IMR-90 (cell line): ENCODE data around the gene ARHGEF10L. TPM values are rescaled to one million over a fixed set of nuclear protein-coding genes. Genes with fewer than 3 reads are reported as not detected.

Experiments
- ATAC-seq: fragments of 200-7000 bp; cut with Tn5 transposase; 2 replicates; pipeline ENCODE4 v1.9.1; 2020; ENCODE audit warnings: low read depth, mild to moderate bottlenecking, moderate library complexity
- BruUV-seq: library from RNA; stranded (reverse); fragments of 400-500 nt; replicated peaks from 2 replicates; lab custom pipeline; 2021; lab: Mats Ljungman, UMichigan
- CTCF ChIA-PET: fragments of 300-600 bp; formaldehyde crosslinking; extraction: SDS; loops from one replicate; lab custom pipeline; 2021; ENCODE audit warnings: antibody characterized with exemption; lab: Yijun Ruan, JAX
- POLR2A ChIA-PET: fragments of 300-600 bp; sonication (Branson Sonifier 250); formaldehyde crosslinking; loops from one replicate; lab custom pipeline; 2022; ENCODE audit warnings: antibody characterized with exemption; ENCODE audit not compliant: unreplicated experiment; lab: Charles Lee
- DNase-seq: peaks from one replicate; pipeline ENCODE4 v3.0.0; 2013
- H2AFZ ChIP-seq: replicated peaks from 2 replicates; pipeline ENCODE3; 2013; ENCODE audit warnings: low read length, mild to moderate bottlenecking; ENCODE audit not compliant: poor library complexity
- H2AK5ac ChIP-seq: 2 replicates; pipeline ENCODE4 v1.6.1; 2013; ENCODE audit warnings: low read depth, low read length, inconsistent platforms
- H2AK9ac ChIP-seq: replicated peaks from 2 replicates; pipeline ENCODE3; 2013; ENCODE audit warnings: mild to moderate bottlenecking, low read depth, low read length, moderate library complexity; ENCODE audit not compliant: poor library complexity
- H2BK120ac ChIP-seq: 2 replicates; pipeline ENCODE4 v1.6.1; 2013; ENCODE audit warnings: low read depth, low read length, inconsistent platforms
- H2BK15ac ChIP-seq: 3 replicates; pipeline ENCODE4 v1.6.1; 2013; ENCODE audit warnings: low read depth, low read length, inconsistent platforms
- H2BK20ac ChIP-seq: 2 replicates; pipeline ENCODE4 v1.6.1; 2013; ENCODE audit warnings: low read depth, mild to moderate bottlenecking, inconsistent platforms, low read length, moderate library complexity
- H2BK5ac ChIP-seq: 2 replicates; pipeline ENCODE4 v1.6.1; 2013; ENCODE audit warnings: mild to moderate bottlenecking, low read depth, low read length, inconsistent platforms; ENCODE audit not compliant: poor library complexity, severe bottlenecking
- H3K14ac ChIP-seq: replicated peaks from 2 replicates; pipeline ENCODE4 v1.6.1; 2013; ENCODE audit warnings: low read depth, low read length, inconsistent platforms
- H3K18ac ChIP-seq: 2 replicates; pipeline ENCODE4 v1.6.1; 2013; ENCODE audit warnings: low read depth, low read length, control low read depth
- H3K23ac ChIP-seq: 2 replicates; pipeline ENCODE4 v1.6.1; 2013; ENCODE audit warnings: low read depth, low read length, inconsistent platforms
- H3K27ac ChIP-seq: 2 replicates; pipeline ENCODE4 v1.5.1; 2013; ENCODE audit warnings: mild to moderate bottlenecking, control low read depth, low read length; ENCODE audit not compliant: insufficient read depth
- H3K27me3 ChIP-seq: 2 replicates; pipeline ENCODE4 v1.6.1; 2013; ENCODE audit warnings: low read length; ENCODE audit not compliant: control insufficient read depth, insufficient read depth
- H3K36me3 ChIP-seq: 2 replicates; pipeline ENCODE4 v1.6.1; 2013; ENCODE audit warnings: low read length, mixed read lengths; ENCODE audit not compliant: control insufficient read depth, insufficient read depth
- H3K4ac ChIP-seq: 2 replicates; pipeline ENCODE4 v1.6.1; 2013; ENCODE audit warnings: low read depth, low read length, inconsistent platforms
- H3K4me1 ChIP-seq: 2 replicates; pipeline ENCODE4 v1.6.1; 2013; ENCODE audit warnings: low read length, mixed read lengths; ENCODE audit not compliant: control insufficient read depth, insufficient read depth
- H3K4me2 ChIP-seq: 2 replicates; pipeline ENCODE4 v1.6.1; 2013; ENCODE audit warnings: low read depth, mild to moderate bottlenecking, control low read depth, low read length, moderate library complexity
- H3K4me3 ChIP-seq: 2 replicates; pipeline ENCODE4 v1.5.1; 2013; ENCODE audit warnings: low read depth, mild to moderate bottlenecking, control low read depth, low read length, moderate library complexity; ENCODE audit not compliant: insufficient read depth
- H3K56ac ChIP-seq: 2 replicates; pipeline ENCODE4 v1.6.1; 2013; ENCODE audit warnings: low read length, inconsistent platforms; ENCODE audit not compliant: insufficient read depth; ENCODE audit errors: extremely low read depth
- H3K79me1 ChIP-seq, 2 experiments: 2 replicates each; pipeline ENCODE4 v1.6.1; 2013; ENCODE audit warnings: low read length in 2 of 2, inconsistent platforms in 1 of 2, low read depth in 1 of 2
- H3K9ac ChIP-seq: 2 replicates; pipeline ENCODE4 v1.6.1; 2013; ENCODE audit warnings: low read depth, low read length, control low read depth
- H3K9me1 ChIP-seq: 2 replicates; pipeline ENCODE4 v1.6.1; 2013; ENCODE audit warnings: low read length, inconsistent platforms; ENCODE audit not compliant: insufficient read depth
- H3K9me3 ChIP-seq: 2 replicates; pipeline ENCODE4 v1.6.1; 2013; ENCODE audit warnings: low read length; ENCODE audit not compliant: control insufficient read depth, insufficient read depth
- H4K20me1 ChIP-seq: 2 replicates; pipeline ENCODE4 v1.6.1; 2013; ENCODE audit warnings: low read length, inconsistent platforms; ENCODE audit not compliant: insufficient read depth
- H4K5ac ChIP-seq: 2 replicates; pipeline ENCODE4 v1.6.1; 2013; ENCODE audit warnings: mild to moderate bottlenecking, low read depth, low read length, control low read depth
- H4K8ac ChIP-seq, 2 experiments: 2 replicates each; pipeline ENCODE4 v1.6.1; 2013; ENCODE audit warnings: low read depth in 2 of 2, low read length in 2 of 2, control low read depth in 1 of 2, inconsistent platforms in 1 of 2
- H4K91ac ChIP-seq: 2 replicates; pipeline ENCODE4 v1.6.1; 2013; ENCODE audit warnings: low read depth, low read length, inconsistent platforms; ENCODE audit not compliant: insufficient read depth
- BHLHE40 ChIP-seq: fragments of 150-350 bp; IDR thresholded peaks from 2 replicates; pipeline ENCODE4 v1.6.1; 2016; ENCODE audit warnings: mild to moderate bottlenecking, low read depth, low read length
- CEBPB ChIP-seq: IDR thresholded peaks from 2 replicates; pipeline ENCODE4 v1.6.1; 2012; ENCODE audit warnings: low read depth, low read length, improper control_type of control experiment
- FOS ChIP-seq: fragments of 150-350 bp; IDR thresholded peaks from 2 replicates; pipeline ENCODE4 v1.6.1; 2016; ENCODE audit warnings: low read depth, low read length
- MXI1 ChIP-seq: IDR thresholded peaks from 2 replicates; pipeline ENCODE4 v1.6.1; 2012; ENCODE audit warnings: low read depth, mild to moderate bottlenecking, low read length, moderate library complexity, borderline replicate concordance
- RAD21 ChIP-seq: IDR thresholded peaks from 2 replicates; pipeline ENCODE4 v1.6.1; 2012; ENCODE audit warnings: low read length, improper control_type of control experiment
- RFX5 ChIP-seq: IDR thresholded peaks from 2 replicates; pipeline ENCODE4 v1.8.0; 2012; ENCODE audit warnings: low read depth, mild to moderate bottlenecking, low read length, moderate library complexity
- SMC3 ChIP-seq: fragments of 150-350 bp; IDR thresholded peaks from 2 replicates; pipeline ENCODE4 v1.6.1; 2016; ENCODE audit warnings: low read depth, mild to moderate bottlenecking, antibody characterized with exemption, low read length, moderate library complexity
- WGBS, 2 experiments: methylation state at CpG; one replicate each; pipeline versions ENCODE4 v1.1.5 to v1.1.7; 2013; ENCODE audit warnings: missing lambda C conversion rate in 2 of 2; ENCODE audit not compliant: insufficient read length in 1 of 2; ENCODE audit errors: extremely low coverage in 2 of 2; 5-methylcytosine and 5-hydroxymethylcytosine counted together
- dilution Hi-C: fragments of 300-500 bp; cut with HindIII; formaldehyde crosslinking; loops from one replicate; pipeline ENCODE4 v1.14.3; 2018; ENCODE audit warnings: low sequenced_read_pairs; ENCODE audit not compliant: unreplicated experiment
- in situ Hi-C: fragments of 300-500 bp; cut with MboI; formaldehyde crosslinking; loops from 3 replicates; pipeline ENCODE4 v1.14.3; 2019; ENCODE audit warnings: low sequenced_read_pairs, inconsistent platforms, mixed read lengths
- intact Hi-C: fragments of 100-400 bp; cut with micrococcal nuclease; formaldehyde crosslinking; loops from 2 replicates; pipeline ENCODE4 v1.10.0; 2022
- polyA plus RNA-seq, 3 experiments: library from polyadenylated mRNA; depleted of rRNA; stranded (reverse); fragments of >200 nt; gene quantifications; 2 replicates each; pipeline ENCODE4 v1.2.3, GENCODE V29; 2012; ENCODE audit warnings: low replicate concordance in 1 of 3
- total RNA-seq: library from RNA; depleted of rRNA; stranded (reverse); fragments of >200 nt; gene quantifications from 2 replicates; pipeline ENCODE4 v1.2.3, GENCODE V29; 2012
- TF ChIP-seq, protein P1 (sequence below): fragments of 150-350 bp; IDR thresholded peaks from 2 replicates; pipeline ENCODE4 v1.6.1; 2017; ENCODE audit warnings: mild to moderate bottlenecking, antibody characterized with exemption, low read length, low read depth
- TF ChIP-seq, protein P2 (sequence below): conservative IDR thresholded peaks from 2 replicates; pipeline ENCODE4 v1.5.1; 2012; ENCODE audit warnings: mild to moderate bottlenecking, low read depth, low read length, improper control_type of control experiment
- TF ChIP-seq, protein P3 (sequence below): fragments of 150-350 bp; IDR thresholded peaks from 2 replicates; pipeline ENCODE4 v1.6.1; 2016; ENCODE audit warnings: low read depth, mild to moderate bottlenecking, low read length, moderate library complexity, borderline replicate concordance

Gene ARHGEF10L
- total and polyA plus RNA-seq, 2 of the 4 experiments (the other 2 are of a cell fraction): 4.8 to 12.4 TPM

DNA sequence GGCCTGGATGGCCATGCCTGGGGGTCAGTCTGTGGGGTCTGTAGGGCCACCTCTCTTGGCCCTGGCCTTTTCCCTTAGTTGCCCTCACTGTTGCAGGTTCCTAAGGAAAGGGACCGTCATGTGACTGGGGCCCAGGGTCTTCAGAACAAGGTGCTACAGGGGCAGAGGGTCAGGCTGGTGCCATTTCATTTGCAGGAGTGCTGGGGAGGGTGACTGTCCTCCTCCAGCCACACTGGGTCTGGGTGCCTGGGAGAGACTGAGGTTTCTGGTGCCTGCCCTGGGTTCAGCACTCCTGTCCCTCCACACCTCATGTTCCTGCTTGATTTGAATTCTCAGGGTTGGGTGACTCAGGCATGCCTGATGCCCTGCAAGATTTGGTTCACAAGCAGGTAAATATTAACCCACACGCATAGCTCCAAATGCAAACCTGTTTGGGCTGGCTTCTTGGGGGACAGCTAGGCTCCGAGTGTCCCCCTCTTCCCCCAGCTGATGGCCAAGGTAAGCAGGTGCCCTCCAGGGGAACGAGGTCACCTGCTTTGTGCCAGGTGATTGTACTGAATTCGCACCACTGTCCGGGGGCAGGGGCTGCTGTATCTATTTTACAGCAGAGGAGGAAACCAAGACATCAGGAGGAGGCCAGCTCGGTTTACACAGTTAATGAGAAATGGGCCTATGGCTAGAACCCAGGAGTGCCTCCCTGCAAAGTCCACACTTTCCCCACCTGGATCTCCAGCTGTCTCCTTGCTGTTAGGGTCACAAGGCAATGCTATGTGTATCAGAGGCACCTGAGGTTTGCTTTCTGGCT lies 20.3 kb downstream of the ARHGEF10L start (continued):
- TF ChIP-seq, protein P1, sequence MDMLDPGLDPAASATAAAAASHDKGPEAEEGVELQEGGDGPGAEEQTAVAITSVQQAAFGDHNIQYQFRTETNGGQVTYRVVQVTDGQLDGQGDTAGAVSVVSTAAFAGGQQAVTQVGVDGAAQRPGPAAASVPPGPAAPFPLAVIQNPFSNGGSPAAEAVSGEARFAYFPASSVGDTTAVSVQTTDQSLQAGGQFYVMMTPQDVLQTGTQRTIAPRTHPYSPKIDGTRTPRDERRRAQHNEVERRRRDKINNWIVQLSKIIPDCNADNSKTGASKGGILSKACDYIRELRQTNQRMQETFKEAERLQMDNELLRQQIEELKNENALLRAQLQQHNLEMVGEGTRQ: no peak

DNA sequence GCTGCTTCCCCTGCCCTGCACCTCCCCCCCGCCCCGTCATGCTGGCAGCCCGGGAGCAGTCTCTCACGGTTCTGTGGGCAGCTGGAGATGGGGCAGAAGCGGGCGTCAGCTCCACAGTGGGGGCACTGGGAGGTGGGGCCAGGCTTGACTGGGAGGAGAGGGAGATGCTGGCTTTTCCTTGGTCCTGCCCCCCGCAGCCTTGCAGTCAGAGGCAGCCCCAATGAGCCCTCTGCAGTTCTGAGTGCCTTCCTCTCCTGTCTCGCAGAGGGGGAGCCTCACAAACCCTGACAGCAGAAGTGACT lies 21.7 kb downstream of the ARHGEF10L start:
- H3K18ac ChIP-seq: peak overlapping the region; percentile 20; the same call in 1 of the 2 replicates
- CTCF ChIA-PET: no interaction called here
- no peak overlapping the region for H2BK5ac ChIP-seq
- peak overlapping the region; percentile 27; the same call in 1 of the 2 replicates for H3K4ac ChIP-seq
- H3K27ac ChIP-seq: peak overlapping the region; percentile 4; the same call in 1 of the 2 replicates
- H2AFZ ChIP-seq: peak overlapping the region; percentile 73
- POLR2A ChIA-PET: no interaction called here
- H3K23ac ChIP-seq: no peak overlapping the region
- H3K27me3 ChIP-seq: no peaks in the 10 kb centered on the region
- intact Hi-C loops: no loop called here
- in situ Hi-C loops: no loop called here
- H3K4me1 ChIP-seq: peaks cover 15% of the 10 kb centered on the region
- no peak overlapping the region for H3K14ac ChIP-seq
- ATAC-seq (peak; percentile 32; the same call in 1 of the 2 replicates), DNase-seq (no peak)
- no peak overlapping the region for H2BK15ac ChIP-seq
- H3K4me3 ChIP-seq: no peak overlapping the region
- H3K9me3 ChIP-seq: no peaks in the 10 kb centered on the region
- no peaks in the 10 kb centered on the region for H3K36me3 ChIP-seq
- no TSS peak for BruUV-seq
- H2AK9ac ChIP-seq: peak overlapping the region; percentile 92
- peak overlapping the region; percentile 60 to 79; a peak in 2 of 4 replicates for H4K8ac ChIP-seq
- dilution Hi-C loops: no loop called here
- peak overlapping the region; percentile 4 for H4K5ac ChIP-seq
- H2BK120ac ChIP-seq: peak overlapping the region; percentile 33; the same call in 1 of the 2 replicates
- peak overlapping the region; percentile 31; the same call in 1 of the 2 replicates for H3K4me2 ChIP-seq
- peaks cover 14% of the 10 kb centered on the region for H3K9me1 ChIP-seq
- H4K20me1 ChIP-seq: peaks cover 9% of the 10 kb centered on the region; the same call in 1 of the 2 replicates
- peak overlapping the region; percentile 6; the same call in 1 of the 2 replicates for H3K9ac ChIP-seq
- no peak overlapping the region for H2BK20ac ChIP-seq
- no peak overlapping the region; the same call in none of the 2 replicates for H2AK5ac ChIP-seq
- H4K91ac ChIP-seq: no peak overlapping the region
- H3K56ac ChIP-seq: no peak overlapping the region
- peaks cover 51 to 67% of the 10 kb centered on the region in 2 experiments for H3K79me1 ChIP-seq
- WGBS, 2 experiments: 57% methylated on average over 1 of the region's 8 CpGs; no CpG with 5 or more reads in 1 of the 2 experiments
- no peak for TF ChIP-seq SMC3
- no peak for TF ChIP-seq FOS
- TF ChIP-seq, protein P1: no peak
- TF ChIP-seq MXI1: no peak
- TF ChIP-seq CEBPB: no peak
- no peak for TF ChIP-seq RAD21
- TF ChIP-seq, protein P2, sequence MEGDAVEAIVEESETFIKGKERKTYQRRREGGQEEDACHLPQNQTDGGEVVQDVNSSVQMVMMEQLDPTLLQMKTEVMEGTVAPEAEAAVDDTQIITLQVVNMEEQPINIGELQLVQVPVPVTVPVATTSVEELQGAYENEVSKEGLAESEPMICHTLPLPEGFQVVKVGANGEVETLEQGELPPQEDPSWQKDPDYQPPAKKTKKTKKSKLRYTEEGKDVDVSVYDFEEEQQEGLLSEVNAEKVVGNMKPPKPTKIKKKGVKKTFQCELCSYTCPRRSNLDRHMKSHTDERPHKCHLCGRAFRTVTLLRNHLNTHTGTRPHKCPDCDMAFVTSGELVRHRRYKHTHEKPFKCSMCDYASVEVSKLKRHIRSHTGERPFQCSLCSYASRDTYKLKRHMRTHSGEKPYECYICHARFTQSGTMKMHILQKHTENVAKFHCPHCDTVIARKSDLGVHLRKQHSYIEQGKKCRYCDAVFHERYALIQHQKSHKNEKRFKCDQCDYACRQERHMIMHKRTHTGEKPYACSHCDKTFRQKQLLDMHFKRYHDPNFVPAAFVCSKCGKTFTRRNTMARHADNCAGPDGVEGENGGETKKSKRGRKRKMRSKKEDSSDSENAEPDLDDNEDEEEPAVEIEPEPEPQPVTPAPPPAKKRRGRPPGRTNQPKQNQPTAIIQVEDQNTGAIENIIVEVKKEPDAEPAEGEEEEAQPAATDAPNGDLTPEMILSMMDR: no peak
- no peak for TF ChIP-seq BHLHE40
- TF ChIP-seq, protein P3, sequence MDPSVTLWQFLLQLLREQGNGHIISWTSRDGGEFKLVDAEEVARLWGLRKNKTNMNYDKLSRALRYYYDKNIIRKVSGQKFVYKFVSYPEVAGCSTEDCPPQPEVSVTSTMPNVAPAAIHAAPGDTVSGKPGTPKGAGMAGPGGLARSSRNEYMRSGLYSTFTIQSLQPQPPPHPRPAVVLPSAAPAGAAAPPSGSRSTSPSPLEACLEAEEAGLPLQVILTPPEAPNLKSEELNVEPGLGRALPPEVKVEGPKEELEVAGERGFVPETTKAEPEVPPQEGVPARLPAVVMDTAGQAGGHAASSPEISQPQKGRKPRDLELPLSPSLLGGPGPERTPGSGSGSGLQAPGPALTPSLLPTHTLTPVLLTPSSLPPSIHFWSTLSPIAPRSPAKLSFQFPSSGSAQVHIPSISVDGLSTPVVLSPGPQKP: no peak
- TF ChIP-seq RFX5: no peak
